ENCODE results near the gene CHRDL2.

- TF ChIP-seq ATF6 (CRISPR knock-in tag; IDR thresholded peaks at IDR 0.05) (no peak), FOXJ3 (CRISPR knock-in tag; IDR thresholded peaks at IDR 0.05; ENCODE audit: borderline replicate concordance) (no peak), E2F1 (CRISPR knock-in tag; IDR thresholded peaks at IDR 0.05) (no peak), STAT6 (CRISPR knock-in tag; conservative IDR thresholded peaks at IDR 0.05; ENCODE audit: low read depth) (no peak)
- TF ChIP-seq, protein P1, sequence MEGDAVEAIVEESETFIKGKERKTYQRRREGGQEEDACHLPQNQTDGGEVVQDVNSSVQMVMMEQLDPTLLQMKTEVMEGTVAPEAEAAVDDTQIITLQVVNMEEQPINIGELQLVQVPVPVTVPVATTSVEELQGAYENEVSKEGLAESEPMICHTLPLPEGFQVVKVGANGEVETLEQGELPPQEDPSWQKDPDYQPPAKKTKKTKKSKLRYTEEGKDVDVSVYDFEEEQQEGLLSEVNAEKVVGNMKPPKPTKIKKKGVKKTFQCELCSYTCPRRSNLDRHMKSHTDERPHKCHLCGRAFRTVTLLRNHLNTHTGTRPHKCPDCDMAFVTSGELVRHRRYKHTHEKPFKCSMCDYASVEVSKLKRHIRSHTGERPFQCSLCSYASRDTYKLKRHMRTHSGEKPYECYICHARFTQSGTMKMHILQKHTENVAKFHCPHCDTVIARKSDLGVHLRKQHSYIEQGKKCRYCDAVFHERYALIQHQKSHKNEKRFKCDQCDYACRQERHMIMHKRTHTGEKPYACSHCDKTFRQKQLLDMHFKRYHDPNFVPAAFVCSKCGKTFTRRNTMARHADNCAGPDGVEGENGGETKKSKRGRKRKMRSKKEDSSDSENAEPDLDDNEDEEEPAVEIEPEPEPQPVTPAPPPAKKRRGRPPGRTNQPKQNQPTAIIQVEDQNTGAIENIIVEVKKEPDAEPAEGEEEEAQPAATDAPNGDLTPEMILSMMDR (IDR thresholded peaks at IDR 0.05): no peak
- TF ChIP-seq, protein P2, sequence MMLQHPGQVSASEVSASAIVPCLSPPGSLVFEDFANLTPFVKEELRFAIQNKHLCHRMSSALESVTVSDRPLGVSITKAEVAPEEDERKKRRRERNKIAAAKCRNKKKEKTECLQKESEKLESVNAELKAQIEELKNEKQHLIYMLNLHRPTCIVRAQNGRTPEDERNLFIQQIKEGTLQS (CRISPR knock-in tag; conservative IDR thresholded peaks at IDR 0.05): no peak
- TF ChIP-seq, protein P3, sequence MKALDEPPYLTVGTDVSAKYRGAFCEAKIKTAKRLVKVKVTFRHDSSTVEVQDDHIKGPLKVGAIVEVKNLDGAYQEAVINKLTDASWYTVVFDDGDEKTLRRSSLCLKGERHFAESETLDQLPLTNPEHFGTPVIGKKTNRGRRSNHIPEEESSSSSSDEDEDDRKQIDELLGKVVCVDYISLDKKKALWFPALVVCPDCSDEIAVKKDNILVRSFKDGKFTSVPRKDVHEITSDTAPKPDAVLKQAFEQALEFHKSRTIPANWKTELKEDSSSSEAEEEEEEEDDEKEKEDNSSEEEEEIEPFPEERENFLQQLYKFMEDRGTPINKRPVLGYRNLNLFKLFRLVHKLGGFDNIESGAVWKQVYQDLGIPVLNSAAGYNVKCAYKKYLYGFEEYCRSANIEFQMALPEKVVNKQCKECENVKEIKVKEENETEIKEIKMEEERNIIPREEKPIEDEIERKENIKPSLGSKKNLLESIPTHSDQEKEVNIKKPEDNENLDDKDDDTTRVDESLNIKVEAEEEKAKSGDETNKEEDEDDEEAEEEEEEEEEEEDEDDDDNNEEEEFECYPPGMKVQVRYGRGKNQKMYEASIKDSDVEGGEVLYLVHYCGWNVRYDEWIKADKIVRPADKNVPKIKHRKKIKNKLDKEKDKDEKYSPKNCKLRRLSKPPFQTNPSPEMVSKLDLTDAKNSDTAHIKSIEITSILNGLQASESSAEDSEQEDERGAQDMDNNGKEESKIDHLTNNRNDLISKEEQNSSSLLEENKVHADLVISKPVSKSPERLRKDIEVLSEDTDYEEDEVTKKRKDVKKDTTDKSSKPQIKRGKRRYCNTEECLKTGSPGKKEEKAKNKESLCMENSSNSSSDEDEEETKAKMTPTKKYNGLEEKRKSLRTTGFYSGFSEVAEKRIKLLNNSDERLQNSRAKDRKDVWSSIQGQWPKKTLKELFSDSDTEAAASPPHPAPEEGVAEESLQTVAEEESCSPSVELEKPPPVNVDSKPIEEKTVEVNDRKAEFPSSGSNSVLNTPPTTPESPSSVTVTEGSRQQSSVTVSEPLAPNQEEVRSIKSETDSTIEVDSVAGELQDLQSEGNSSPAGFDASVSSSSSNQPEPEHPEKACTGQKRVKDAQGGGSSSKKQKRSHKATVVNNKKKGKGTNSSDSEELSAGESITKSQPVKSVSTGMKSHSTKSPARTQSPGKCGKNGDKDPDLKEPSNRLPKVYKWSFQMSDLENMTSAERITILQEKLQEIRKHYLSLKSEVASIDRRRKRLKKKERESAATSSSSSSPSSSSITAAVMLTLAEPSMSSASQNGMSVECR (CRISPR knock-in tag; IDR thresholded peaks at IDR 0.05; ENCODE audit: borderline replicate concordance): no peak
These were observed 10.8 kb upstream of the CHRDL2 start for GRCh38 chr11:74742070-74742469.

Measured in WTC11 (cell line).